ENCODE results near the gene ESPL1.

GRCh38 chr12:53224061-53224896 lies 43.8 kb upstream of the ESPL1 start:
- TF ChIP-seq, protein P1, sequence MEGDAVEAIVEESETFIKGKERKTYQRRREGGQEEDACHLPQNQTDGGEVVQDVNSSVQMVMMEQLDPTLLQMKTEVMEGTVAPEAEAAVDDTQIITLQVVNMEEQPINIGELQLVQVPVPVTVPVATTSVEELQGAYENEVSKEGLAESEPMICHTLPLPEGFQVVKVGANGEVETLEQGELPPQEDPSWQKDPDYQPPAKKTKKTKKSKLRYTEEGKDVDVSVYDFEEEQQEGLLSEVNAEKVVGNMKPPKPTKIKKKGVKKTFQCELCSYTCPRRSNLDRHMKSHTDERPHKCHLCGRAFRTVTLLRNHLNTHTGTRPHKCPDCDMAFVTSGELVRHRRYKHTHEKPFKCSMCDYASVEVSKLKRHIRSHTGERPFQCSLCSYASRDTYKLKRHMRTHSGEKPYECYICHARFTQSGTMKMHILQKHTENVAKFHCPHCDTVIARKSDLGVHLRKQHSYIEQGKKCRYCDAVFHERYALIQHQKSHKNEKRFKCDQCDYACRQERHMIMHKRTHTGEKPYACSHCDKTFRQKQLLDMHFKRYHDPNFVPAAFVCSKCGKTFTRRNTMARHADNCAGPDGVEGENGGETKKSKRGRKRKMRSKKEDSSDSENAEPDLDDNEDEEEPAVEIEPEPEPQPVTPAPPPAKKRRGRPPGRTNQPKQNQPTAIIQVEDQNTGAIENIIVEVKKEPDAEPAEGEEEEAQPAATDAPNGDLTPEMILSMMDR (IDR thresholded peaks at IDR 0.05), result no peak
- TF ChIP-seq POLR2A (IDR thresholded peaks at IDR 0.05), result no peak
